ENCODE measurements around the gene CCDC116.

- TF ChIP-seq CREB1 (IDR thresholded peaks at IDR 0.05; ENCODE audit: low read depth) (no peak), CEBPB (IDR thresholded peaks at IDR 0.05) (peak; percentile 60; the same call in 1 of the 2 replicates), RAD21 (IDR thresholded peaks at IDR 0.05; ENCODE audit: low read depth) (no peak)
These were observed 19.5 kb downstream of the CCDC116 start for GRCh38 chr22:21652010-21652546.

Data from Ishikawa (cell line).